ENCODE results near the gene KCNQ1OT1. TPM values are rescaled to one million over a fixed set of nuclear protein-coding genes. Genes with fewer than 3 reads are reported as not detected.

The KCNQ1OT1 gene
- total and polyA plus RNA-seq, 3 experiments from 2014 or later: 0.08 to 0.20 (median 0.20) TPM

GRCh38 chr11:2738551-2739431 is 39.0 kb upstream of the KCNQ1OT1 start:
- Mint-ChIP-seq H3K4me3 (no peak overlapping the region), H3K9me3 (no peaks in the 10 kb centered on the region), H3K4me1 (no peaks in the 10 kb centered on the region), H3K27ac (peak overlapping the region in 1 of 8 donors; percentile 14), H3K36me3 (no peaks in the 10 kb centered on the region), H3K27me3 (no peaks in the 10 kb centered on the region)
- H3K27me3 ChIP-seq (ENCODE audit: insufficient read depth, low read length, poor library complexity, severe bottlenecking): no peaks in the 10 kb centered on the region
- H3K4me3 ChIP-seq (ENCODE audit: low read length): no peak overlapping the region
- no peak for DNase-seq
- H3K36me3 ChIP-seq (ENCODE audit: insufficient read depth, low read length): no peaks in the 10 kb centered on the region
- ChIA-PET POLR2A (no interaction called here), CTCF (no interaction called here)
- H3K27ac ChIP-seq (ENCODE audit: low read depth, low read length): no peak overlapping the region
- H3K4me1 ChIP-seq (ENCODE audit: insufficient read depth, low read length): no peaks in the 10 kb centered on the region
- H3K9me3 ChIP-seq (ENCODE audit: low read length): no peaks in the 10 kb centered on the region

- DNase-seq: no peak
- no peaks in the 10 kb centered on the region for H3K9me3 Mint-ChIP-seq
- Histone ChIP-seq H3K4me1 (ENCODE audit: insufficient read depth, low read length) (no peaks in the 10 kb centered on the region), H3K27me3 (ENCODE audit: insufficient read depth, low read length, poor library complexity, severe bottlenecking) (no peaks in the 10 kb centered on the region), H3K36me3 (ENCODE audit: insufficient read depth, low read length) (no peaks in the 10 kb centered on the region), H3K27ac (ENCODE audit: low read depth, low read length) (no peak overlapping the region), H3K9me3 (ENCODE audit: low read length) (no peaks in the 10 kb centered on the region), H3K4me3 (ENCODE audit: low read length) (no peak overlapping the region)
- ChIA-PET CTCF (no interaction called here), POLR2A (no interaction called here)
- no peak overlapping the region for H3K27ac Mint-ChIP-seq
- H3K27me3 Mint-ChIP-seq: no peaks in the 10 kb centered on the region
- H3K36me3 Mint-ChIP-seq: no peaks in the 10 kb centered on the region
- H3K4me3 Mint-ChIP-seq: no peak overlapping the region
- no peaks in the 10 kb centered on the region for H3K4me1 Mint-ChIP-seq
Observed at GRCh38 chr11:2737866-2738265, 38.1 kb upstream of the KCNQ1OT1 start.

DNA sequence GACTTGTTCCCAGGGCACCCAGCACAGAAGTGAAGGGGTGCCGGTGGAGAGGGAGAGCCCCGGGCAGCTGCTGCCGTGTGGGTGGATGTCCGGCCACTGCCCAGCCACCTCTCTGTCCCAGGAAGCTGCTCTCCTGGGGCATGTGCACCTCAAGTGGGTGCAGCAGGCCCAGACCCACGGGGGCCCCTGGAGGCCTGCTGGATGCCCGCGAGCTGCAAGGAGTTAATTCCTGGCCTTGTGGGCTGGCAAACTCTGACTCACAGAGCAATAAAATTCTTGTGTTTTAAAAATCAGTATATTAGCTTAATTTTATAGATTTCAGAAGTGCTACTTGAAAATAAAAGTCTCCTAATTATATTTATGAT is 37.4 kb upstream of the KCNQ1OT1 start:
- ChIA-PET CTCF (no interaction called here), POLR2A (no interaction called here)
- DNase-seq: no peak
- H3K27me3 Mint-ChIP-seq: no peaks in the 10 kb centered on the region
- Histone ChIP-seq H3K27me3 (ENCODE audit: insufficient read depth, low read length, poor library complexity, severe bottlenecking) (no peaks in the 10 kb centered on the region), H3K9me3 (ENCODE audit: low read length) (no peaks in the 10 kb centered on the region), H3K36me3 (ENCODE audit: insufficient read depth, low read length) (no peaks in the 10 kb centered on the region), H3K27ac (ENCODE audit: low read depth, low read length) (no peak overlapping the region), H3K4me1 (ENCODE audit: insufficient read depth, low read length) (no peaks in the 10 kb centered on the region), H3K4me3 (ENCODE audit: low read length) (no peak overlapping the region)
- H3K4me1 Mint-ChIP-seq: no peaks in the 10 kb centered on the region
- no peak overlapping the region for H3K27ac Mint-ChIP-seq
- H3K4me3 Mint-ChIP-seq: no peak overlapping the region
- H3K9me3 Mint-ChIP-seq: no peaks in the 10 kb centered on the region
- H3K36me3 Mint-ChIP-seq: no peaks in the 10 kb centered on the region

GRCh38 chr11:2736577-2737225 is 36.9 kb upstream of the KCNQ1OT1 start:
- Mint-ChIP-seq H3K4me1 (no peaks in the 10 kb centered on the region), H3K9me3 (no peaks in the 10 kb centered on the region), H3K4me3 (no peak overlapping the region), H3K36me3 (no peaks in the 10 kb centered on the region), H3K27ac (no peak overlapping the region), H3K27me3 (no peaks in the 10 kb centered on the region)
- Histone ChIP-seq H3K27me3 (ENCODE audit: insufficient read depth, low read length, poor library complexity, severe bottlenecking) (no peaks in the 10 kb centered on the region), H3K4me1 (ENCODE audit: insufficient read depth, low read length) (no peaks in the 10 kb centered on the region), H3K4me3 (ENCODE audit: low read length) (no peak overlapping the region), H3K9me3 (ENCODE audit: low read length) (no peaks in the 10 kb centered on the region), H3K36me3 (ENCODE audit: insufficient read depth, low read length) (no peaks in the 10 kb centered on the region), H3K27ac (ENCODE audit: low read depth, low read length) (no peak overlapping the region)
- DNase-seq: no peak
- ChIA-PET POLR2A (no interaction called here), CTCF (no interaction called here)

DNA sequence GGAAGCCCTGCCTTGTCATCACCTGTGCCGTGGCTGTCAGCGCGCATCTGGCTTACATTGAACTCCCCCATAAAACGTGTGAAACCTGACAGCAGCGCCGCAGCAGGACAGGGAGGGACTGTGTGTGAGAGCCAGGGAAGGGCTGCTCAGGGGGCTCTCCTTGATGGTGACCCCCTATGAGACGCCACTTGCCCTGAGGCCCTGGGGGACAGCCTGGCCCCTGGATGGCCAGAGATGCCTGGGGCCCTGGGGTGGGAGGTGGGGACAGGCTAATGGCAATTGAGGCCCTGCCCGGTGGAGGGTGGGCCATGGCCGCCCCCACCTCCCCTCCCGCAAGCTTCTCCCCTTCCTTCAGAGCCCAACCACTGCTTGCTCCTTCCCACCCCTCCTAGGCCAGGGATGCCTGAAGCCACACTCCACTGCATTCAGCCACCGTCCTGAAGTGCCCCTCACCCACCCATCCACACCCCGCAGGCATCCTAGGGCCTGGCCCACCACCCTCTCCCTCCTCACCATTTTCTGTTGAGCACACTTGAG is 35.3 kb upstream of the KCNQ1OT1 start:
- no peaks in the 10 kb centered on the region for H3K9me3 ChIP-seq (ENCODE audit: low read length)
- H3K27me3 ChIP-seq (ENCODE audit: insufficient read depth, low read length, poor library complexity, severe bottlenecking): no peaks in the 10 kb centered on the region
- ChIA-PET CTCF (no interaction called here), POLR2A (no interaction called here)
- no peaks in the 10 kb centered on the region for H3K4me1 ChIP-seq (ENCODE audit: insufficient read depth, low read length)
- Mint-ChIP-seq H3K27ac (peak overlapping the region in 1 of 8 donors; percentile 90), H3K4me3 (no peak overlapping the region), H3K9me3 (no peaks in the 10 kb centered on the region), H3K4me1 (no peaks in the 10 kb centered on the region), H3K27me3 (no peaks in the 10 kb centered on the region), H3K36me3 (no peaks in the 10 kb centered on the region)
- H3K4me3 ChIP-seq (ENCODE audit: low read length): no peak overlapping the region
- H3K36me3 ChIP-seq (ENCODE audit: insufficient read depth, low read length): no peaks in the 10 kb centered on the region
- H3K27ac ChIP-seq (ENCODE audit: low read depth, low read length): no peak overlapping the region
- no peak for DNase-seq

DNA sequence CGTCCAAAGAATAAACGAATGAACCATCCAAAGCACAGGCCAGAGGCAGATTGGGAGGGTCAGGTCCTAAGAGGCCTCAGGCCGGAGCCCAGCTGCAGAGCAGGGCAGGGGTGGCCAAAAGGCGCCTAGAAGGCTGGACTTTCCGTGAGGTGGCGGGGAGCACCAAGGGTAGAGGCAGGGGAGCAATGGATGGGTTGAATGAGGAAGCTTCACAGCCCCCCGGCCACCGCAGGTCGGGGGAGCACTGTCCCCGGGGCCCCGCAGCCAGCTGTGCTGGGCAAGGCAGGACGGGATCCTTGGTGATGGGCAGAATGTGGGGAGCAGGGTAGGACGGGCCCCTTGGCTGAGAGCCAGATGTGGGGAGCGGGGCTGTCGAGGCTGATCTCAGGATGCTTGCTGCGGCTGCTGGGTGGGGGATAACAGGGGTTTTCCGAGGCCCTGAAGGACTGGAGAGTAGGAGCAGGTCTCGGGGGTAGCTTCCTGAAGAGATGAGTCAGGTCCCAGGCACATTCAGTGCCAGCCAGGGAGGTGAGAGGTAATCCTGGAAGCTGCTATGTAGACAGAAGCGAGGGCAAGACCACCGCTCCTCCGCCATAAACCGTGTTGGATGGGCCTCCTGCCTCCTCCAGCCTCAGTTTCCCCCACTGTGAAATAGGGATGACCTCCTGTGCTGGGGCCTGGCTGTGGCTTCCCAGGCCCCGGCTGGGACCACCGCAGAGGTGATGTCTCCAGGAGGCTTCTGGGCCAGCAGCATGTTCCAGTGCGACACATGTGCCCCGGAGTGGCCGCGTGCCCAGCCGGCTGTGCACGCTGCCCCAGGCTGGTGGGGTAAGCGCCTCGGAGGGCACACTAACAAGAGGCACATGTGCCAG is 34.6 kb upstream of the KCNQ1OT1 start:
- H3K27me3 Mint-ChIP-seq: no peaks in the 10 kb centered on the region
- Histone ChIP-seq H3K27ac (ENCODE audit: low read depth, low read length) (no peak overlapping the region), H3K36me3 (ENCODE audit: insufficient read depth, low read length) (no peaks in the 10 kb centered on the region), H3K4me3 (ENCODE audit: low read length) (no peak overlapping the region), H3K4me1 (ENCODE audit: insufficient read depth, low read length) (no peaks in the 10 kb centered on the region), H3K27me3 (ENCODE audit: insufficient read depth, low read length, poor library complexity, severe bottlenecking) (no peaks in the 10 kb centered on the region), H3K9me3 (ENCODE audit: low read length) (no peaks in the 10 kb centered on the region)
- H3K4me3 Mint-ChIP-seq: no peak overlapping the region
- H3K4me1 Mint-ChIP-seq: no peaks in the 10 kb centered on the region
- CTCF ChIA-PET: no interaction called here
- no peaks in the 10 kb centered on the region for H3K36me3 Mint-ChIP-seq
- peak overlapping the region in 1 of 8 donors; percentile 82 for H3K27ac Mint-ChIP-seq
- no peak for DNase-seq
- POLR2A ChIA-PET: no interaction called here
- H3K9me3 Mint-ChIP-seq: no peaks in the 10 kb centered on the region

DNA sequence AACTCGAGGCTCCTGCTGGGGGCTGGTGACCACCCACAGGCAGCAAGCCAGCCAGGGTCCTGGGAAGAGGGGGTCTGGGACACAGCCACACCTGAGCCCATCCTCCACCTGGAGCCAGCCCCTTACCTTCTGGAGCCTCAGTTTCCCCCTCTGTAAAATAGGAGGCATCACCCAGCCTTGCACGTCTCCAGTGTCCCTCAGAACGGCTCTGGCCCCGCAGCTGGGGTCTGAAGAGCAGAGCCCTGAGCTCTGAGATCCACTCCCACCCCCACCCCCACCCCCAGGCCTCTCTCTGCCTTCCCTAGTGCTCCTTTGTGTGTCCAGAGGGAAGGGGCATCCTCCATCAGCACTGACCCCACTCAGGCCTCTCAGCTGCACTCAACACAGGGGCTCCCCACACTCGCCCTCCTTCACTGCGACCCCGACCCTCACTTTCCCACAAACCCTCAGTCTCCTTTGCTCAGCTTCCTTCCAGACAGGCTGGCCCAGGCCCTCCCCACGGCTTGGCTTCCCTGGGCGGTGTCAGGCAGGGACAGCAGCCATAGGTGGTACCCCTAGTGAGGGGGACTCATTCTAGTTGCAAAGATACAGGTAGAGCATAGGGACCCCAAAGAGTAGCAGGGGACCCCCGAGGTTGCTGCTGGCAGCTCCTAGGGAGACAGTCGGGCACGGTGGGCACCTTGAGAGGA is 33.3 kb upstream of the KCNQ1OT1 start:
- Mint-ChIP-seq H3K27ac (no peak overlapping the region), H3K27me3 (no peaks in the 10 kb centered on the region), H3K4me1 (no peaks in the 10 kb centered on the region), H3K4me3 (no peak overlapping the region), H3K36me3 (no peaks in the 10 kb centered on the region), H3K9me3 (no peaks in the 10 kb centered on the region)
- Histone ChIP-seq H3K27ac (ENCODE audit: low read depth, low read length) (no peak overlapping the region), H3K4me1 (ENCODE audit: insufficient read depth, low read length) (no peaks in the 10 kb centered on the region), H3K4me3 (ENCODE audit: low read length) (no peak overlapping the region), H3K9me3 (ENCODE audit: low read length) (no peaks in the 10 kb centered on the region), H3K36me3 (ENCODE audit: insufficient read depth, low read length) (no peaks in the 10 kb centered on the region), H3K27me3 (ENCODE audit: insufficient read depth, low read length, poor library complexity, severe bottlenecking) (no peaks in the 10 kb centered on the region)
- POLR2A ChIA-PET: no interaction called here
- CTCF ChIA-PET: no interaction called here
- no peak for DNase-seq

Measured in CD8-positive, alpha-beta memory T cell (primary cell).